GM13977 (cell line): ENCODE results near the gene HABP2.

Experiments
- DNase-seq: peaks from one replicate; pipeline ENCODE4 v3.0.0; 2012; ENCODE audit warnings: low spot score
- CTCF ChIP-seq: IDR thresholded peaks from 2 replicates; pipeline ENCODE4 v1.5.1; 2012; ENCODE audit warnings: mild to moderate bottlenecking, control low read depth; ENCODE audit not compliant: insufficient read depth; ENCODE audit errors: extremely low read depth, missing control alignments
- in situ Hi-C: fragments of 300-500 bp; cut with MboI; formaldehyde crosslinking; loops from one replicate; pipeline ENCODE4 v1.12.0; 2022; ENCODE audit warnings: low sequenced_read_pairs, low pct_unique_long_range_greater_than_20kb, mixed read lengths, inconsistent platforms; ENCODE audit not compliant: unreplicated experiment

The HABP2 gene

GRCh38 chr10:113594652-113595051, 41.8 kb downstream of the HABP2 start:
- in situ Hi-C loops = no loop called here
- DNase-seq = no peak
- no peak for TF ChIP-seq CTCF

- no peak for DNase-seq
- in situ Hi-C loops = no loop called here
- no peak for TF ChIP-seq CTCF
Observed at GRCh38 chr10:113600569-113600968, 47.7 kb downstream of the HABP2 start.

DNA sequence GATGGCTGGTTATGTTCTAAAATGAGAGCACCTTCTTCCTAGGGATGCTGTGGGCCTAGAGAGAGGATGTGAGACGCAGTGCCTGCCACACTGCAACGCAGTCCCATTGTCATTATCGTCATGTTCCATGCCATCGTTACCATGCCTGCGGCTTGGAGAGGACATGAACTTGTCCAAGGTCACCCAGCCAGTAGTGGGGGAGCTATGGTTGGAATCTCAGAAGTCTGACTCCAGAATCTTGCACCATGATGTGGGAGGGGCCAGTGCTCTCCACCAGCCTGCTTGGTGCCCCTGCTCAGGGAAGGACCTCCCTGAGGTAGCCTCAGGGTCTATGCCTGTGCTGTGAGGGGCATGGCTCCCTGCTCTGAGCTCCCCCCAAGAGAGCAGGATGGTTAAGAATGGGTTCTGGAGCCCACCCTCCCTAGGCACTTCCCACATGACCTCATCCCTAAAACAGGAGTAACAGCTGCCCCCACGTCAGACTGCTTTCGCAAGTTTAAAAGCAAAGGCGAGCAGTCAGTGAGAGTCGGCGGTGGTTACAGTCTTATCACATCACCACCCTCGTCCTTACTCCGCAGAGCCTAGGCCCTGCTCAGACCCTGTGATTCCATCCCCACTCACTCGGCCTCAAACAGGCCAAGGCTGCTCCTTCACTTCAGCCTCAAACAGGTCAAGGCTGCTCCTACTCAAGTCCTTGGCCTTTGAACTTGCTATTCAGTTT, 50.4 kb downstream of the HABP2 start:
- in situ Hi-C loops = no loop called here
- TF ChIP-seq CTCF = no peak

GRCh38 chr10:113604572-113604971, 51.7 kb downstream of the HABP2 start:
- in situ Hi-C loops = no loop called here

More for the DNA sequence above, 50.4 kb downstream of the HABP2 start:
- DNase-seq = no peak

DNA sequence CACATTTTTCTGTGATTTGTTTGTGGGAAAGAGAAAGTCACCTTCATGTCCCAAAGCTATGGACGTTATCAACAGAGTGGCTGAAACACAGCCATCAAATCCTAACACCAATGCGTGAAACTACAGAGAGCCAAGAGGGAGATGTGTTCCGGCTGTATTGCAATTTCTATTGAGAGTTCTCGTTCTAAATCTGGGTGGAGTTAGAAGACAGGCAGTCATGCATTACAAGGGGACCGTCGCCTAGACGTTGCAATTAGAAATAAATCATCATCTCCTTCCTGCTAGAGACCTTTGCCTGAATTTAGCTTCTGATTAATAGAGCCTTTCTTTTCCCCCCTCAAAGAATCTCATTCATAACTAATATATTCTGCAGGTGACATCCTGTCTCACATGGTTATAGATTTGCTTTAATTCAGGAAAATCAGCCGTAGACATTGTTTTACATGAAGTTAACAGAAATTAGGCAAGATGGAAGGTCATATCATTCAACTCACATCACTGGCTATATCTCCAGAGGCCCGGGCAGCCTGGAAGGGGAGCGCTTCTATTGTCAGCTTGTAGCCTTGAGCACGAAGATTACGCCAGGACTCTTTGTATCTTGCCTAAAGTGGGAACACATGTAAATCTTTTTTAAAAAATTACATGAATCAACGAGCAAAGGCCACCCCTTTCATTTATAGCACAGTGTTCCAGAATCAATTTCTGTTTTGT, 52.6 kb downstream of the HABP2 start:
- TF ChIP-seq CTCF = no peak
- no peak for DNase-seq
- in situ Hi-C loops = no loop called here

More at GRCh38 chr10:113604572-113604971, 51.7 kb downstream of the HABP2 start:
- no peak for TF ChIP-seq CTCF
- no peak for DNase-seq

- DNase-seq = no peak
- no peak for TF ChIP-seq CTCF
- in situ Hi-C loops = no loop called here
Observed at GRCh38 chr10:113609704-113610108, 56.9 kb downstream of the HABP2 start.
